Kidney epithelial cell (primary cell): ENCODE results near the gene CCDC28B. TPM values are rescaled to one million over a fixed set of nuclear protein-coding genes. Genes with fewer than 3 reads are reported as not detected.

Experiments
- DNase-seq: peaks from one replicate; pipeline ENCODE4 v3.0.0-alpha.2; 2010; ENCODE audit warnings: low read depth
- H3K27me3 ChIP-seq: 2 replicates; pipeline ENCODE4 v1.6.0; 2011; ENCODE audit warnings: low read length; ENCODE audit not compliant: control insufficient read depth, insufficient read depth
- H3K36me3 ChIP-seq: 2 replicates; pipeline ENCODE4 v1.5.1; 2011; ENCODE audit warnings: low read length; ENCODE audit not compliant: control insufficient read depth, insufficient read depth
- H3K4me3 ChIP-seq: 2 replicates; pipeline ENCODE4 v1.5.1; 2011; ENCODE audit warnings: low read depth, mild to moderate bottlenecking, control low read depth, low read length
- total RNA-seq: library from RNA; depleted of rRNA; stranded (reverse); fragments of >200 nt; gene quantifications from 2 replicates; pipeline ENCODE4 v1.2.3, GENCODE V29; 2015
- TF ChIP-seq, protein P1 (sequence below): IDR thresholded peaks from 2 replicates; pipeline ENCODE4 v1.5.1; 2011; ENCODE audit warnings: mild to moderate bottlenecking, moderate library complexity, low read length, control low read depth, inconsistent platforms; ENCODE audit not compliant: insufficient read depth, poor library complexity, severe bottlenecking

CCDC28B gene
- total RNA-seq, 1 donor from 2014 or later: 8.8 TPM

DNA sequence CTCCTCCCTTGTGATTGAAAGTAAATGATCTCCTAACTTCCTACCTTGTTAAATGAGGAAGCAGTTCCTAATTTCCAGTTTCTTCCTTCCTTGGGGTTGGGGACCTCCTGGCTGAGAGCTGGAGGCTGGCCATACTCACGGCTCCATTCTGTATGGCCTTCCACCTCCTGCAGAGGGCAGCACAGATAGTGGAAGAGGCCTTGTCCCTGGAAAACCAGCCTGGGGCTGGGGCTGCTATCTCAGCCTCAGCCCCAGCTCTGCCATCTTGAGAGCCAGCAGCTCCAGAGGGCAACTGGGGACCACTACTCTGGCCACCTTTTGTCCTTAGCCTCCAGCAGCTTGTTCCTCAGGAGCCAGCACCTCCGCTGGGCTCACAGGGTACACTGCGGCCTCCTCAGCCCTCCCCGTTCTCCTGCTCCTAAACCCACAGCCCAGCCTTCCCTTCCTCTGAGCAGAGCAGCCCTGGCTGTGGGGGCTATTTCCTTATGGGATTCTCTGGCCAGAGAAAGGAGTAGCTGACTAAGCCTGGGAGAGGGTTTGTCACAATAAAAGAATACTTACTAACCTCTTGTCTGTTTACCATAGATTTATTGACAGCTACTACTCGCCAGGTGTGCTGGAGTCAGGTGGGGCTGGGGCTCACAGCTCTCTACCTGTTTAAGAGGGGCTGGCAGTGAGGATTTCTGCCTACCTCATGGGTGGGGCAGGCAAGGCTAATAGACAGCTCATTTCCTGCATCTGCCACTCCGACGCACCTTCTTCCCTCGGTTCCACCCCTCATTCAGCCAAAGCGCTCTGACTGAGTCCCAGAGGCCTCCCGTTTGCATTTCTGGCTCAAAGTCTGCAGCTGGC lies 15.5 kb downstream of the CCDC28B start:
- Histone ChIP-seq H3K36me3 (peaks cover 1% of the 10 kb centered on the region), H3K27me3 (no peaks in the 10 kb centered on the region), H3K4me3 (no peak overlapping the region)
- TF ChIP-seq, protein P1, sequence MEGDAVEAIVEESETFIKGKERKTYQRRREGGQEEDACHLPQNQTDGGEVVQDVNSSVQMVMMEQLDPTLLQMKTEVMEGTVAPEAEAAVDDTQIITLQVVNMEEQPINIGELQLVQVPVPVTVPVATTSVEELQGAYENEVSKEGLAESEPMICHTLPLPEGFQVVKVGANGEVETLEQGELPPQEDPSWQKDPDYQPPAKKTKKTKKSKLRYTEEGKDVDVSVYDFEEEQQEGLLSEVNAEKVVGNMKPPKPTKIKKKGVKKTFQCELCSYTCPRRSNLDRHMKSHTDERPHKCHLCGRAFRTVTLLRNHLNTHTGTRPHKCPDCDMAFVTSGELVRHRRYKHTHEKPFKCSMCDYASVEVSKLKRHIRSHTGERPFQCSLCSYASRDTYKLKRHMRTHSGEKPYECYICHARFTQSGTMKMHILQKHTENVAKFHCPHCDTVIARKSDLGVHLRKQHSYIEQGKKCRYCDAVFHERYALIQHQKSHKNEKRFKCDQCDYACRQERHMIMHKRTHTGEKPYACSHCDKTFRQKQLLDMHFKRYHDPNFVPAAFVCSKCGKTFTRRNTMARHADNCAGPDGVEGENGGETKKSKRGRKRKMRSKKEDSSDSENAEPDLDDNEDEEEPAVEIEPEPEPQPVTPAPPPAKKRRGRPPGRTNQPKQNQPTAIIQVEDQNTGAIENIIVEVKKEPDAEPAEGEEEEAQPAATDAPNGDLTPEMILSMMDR: peak; percentile 84
- no peak for DNase-seq

DNA sequence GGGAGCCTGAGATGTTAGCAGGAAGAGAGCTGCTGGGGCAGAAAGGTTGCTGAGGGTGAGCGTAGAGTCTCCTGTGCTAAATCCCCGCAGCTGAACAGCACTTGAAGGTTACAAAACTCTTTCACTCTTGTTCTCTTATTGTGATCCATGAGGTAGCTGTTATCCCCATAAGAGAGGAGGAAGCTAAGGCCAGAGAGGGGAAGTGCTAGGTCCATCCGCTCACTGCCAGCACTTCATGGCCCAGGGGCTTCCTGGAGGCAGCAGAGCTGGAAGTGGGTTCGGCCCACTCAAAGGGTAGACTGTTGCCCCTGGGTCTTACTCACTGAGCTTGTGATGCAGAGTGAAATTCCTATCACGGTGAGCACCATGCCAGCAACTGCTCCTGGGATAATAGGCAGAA lies 16.2 kb downstream of the CCDC28B start:
- Histone ChIP-seq H3K4me3 (no peak overlapping the region), H3K27me3 (no peaks in the 10 kb centered on the region), H3K36me3 (peaks cover 1% of the 10 kb centered on the region)
- DNase-seq: no peak
- TF ChIP-seq, protein P1: no peak

DNA sequence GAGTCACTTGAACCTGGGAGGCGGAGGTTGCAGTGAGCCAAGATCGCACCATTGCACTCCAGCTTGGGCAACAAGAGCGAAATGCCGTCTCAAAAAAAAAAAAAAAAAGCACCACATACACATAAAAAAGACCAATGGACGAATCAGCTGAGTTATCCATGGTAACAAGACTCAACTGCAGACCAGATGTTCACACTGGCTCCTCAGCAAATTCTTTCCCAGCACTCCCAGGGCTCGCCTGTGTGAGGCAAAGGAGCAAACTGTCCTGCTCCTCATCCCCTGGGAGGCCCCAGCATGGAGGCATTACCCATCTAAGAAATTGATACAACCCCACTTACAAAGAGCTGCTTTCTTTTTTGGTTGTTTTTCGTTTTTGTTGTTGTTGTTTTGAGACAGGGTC lies 18.6 kb downstream of the CCDC28B start:
- DNase-seq: no peak
- Histone ChIP-seq H3K36me3 (peaks cover 1% of the 10 kb centered on the region), H3K27me3 (no peaks in the 10 kb centered on the region), H3K4me3 (no peak overlapping the region)
- TF ChIP-seq, protein P1: no peak

DNA sequence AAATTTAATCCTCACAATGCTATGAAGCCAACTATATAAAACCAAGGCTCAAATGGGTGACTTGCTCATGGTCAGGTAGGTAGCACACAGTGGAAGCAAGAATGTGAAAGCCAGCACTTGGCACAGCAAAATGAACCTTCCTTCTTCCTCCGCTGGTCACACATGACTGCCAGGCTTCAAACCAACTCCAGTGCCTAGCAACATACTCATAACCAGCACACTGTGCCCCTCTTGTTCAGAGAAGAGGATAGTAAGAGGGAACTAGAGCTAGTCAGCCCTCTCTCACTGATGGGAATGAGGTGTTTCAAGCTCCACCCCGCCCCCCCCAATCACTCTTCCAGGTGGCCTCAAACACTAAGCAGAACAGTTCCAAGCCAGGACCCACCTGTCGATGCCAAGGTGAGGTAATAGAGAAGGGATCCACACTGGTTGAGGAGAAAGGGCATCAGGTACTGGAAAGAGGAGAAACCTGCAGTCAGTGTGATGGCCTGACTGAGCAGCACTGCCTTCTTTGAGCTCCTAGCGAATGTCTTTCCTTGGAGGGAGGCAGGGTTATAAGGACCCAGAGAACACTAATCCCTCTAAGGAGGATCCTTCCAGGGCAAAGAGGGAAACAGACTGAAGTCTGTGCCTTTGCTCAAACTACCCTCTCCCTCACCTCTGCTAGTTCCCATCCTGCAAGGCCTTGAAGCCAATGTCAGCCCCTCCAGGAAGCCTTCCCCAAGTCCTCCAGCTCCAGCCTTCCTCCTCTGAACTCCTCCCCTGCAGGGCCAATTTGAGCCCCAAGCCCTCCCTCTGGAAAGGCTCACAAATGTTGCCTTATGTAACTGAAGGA lies 20.6 kb downstream of the CCDC28B start:
- H3K27me3 ChIP-seq: no peaks in the 10 kb centered on the region
- TF ChIP-seq, protein P1: no peak
- peaks cover 1% of the 10 kb centered on the region for H3K36me3 ChIP-seq
- peak overlapping the region; percentile 93 for H3K4me3 ChIP-seq
- no peak for DNase-seq

DNA sequence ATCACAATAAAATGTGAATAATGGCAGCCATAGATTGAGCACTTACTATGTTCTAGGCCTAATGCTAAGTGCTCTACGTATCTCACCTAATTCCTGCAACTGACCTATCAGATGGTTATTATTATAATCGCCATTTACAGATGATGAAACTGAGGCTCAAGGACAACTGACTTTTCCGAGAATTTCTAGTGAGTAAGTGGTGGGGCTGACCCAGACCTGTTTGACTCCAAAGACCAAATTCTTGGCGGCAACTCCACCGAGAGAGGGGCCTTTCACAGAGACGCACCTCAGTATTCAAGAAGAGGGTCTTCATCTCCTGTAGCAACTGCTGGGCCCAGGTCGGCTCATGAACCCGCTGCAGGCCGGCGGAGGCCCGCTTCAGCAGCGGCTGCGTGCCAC lies 21.2 kb downstream of the CCDC28B start:
- H3K4me3 ChIP-seq: peak overlapping the region; percentile 93
- no peak for DNase-seq
- TF ChIP-seq, protein P1: no peak

More for the DNA sequence above, 21.2 kb downstream of the CCDC28B start:
- Histone ChIP-seq H3K36me3 (peaks cover 1% of the 10 kb centered on the region), H3K27me3 (no peaks in the 10 kb centered on the region)
